ENCODE data around the gene AK1.

Gene AK1

GRCh38 chr9:127828262-127829031 lies 49.0 kb downstream of the AK1 start:
- peak overlapping the region; percentile 64 for H2AFZ ChIP-seq (ENCODE audit: low read depth, low read length)
- H4K8ac ChIP-seq (ENCODE audit: low read length): peak overlapping the region; percentile 91
- peaks cover 33 to 65% of the 10 kb centered on the region in 2 experiments for H3K36me3 ChIP-seq (ENCODE audit: control insufficient read depth in 1 of 2, insufficient read depth in 2 of 2, low read depth in 1 of 2, low read length in 2 of 2)
- 7% methylated on average over 34 of the region's 34 CpGs for WGBS
- peak overlapping the region; percentile 87 for H4K91ac ChIP-seq (ENCODE audit: low read length)
- peak overlapping the region in 1 of 2 experiments; percentile 83 for H3K14ac ChIP-seq (ENCODE audit: low read length in 2 of 2)
- H2BK15ac ChIP-seq (ENCODE audit: low read depth, poor library complexity, severe bottlenecking): peak overlapping the region; percentile 92
- H3K9me3 ChIP-seq (ENCODE audit: control insufficient read depth, low read length): no peaks in the 10 kb centered on the region
- peak overlapping the region; percentile 1 for H3K27ac ChIP-seq (ENCODE audit: low read length, poor library complexity, severe bottlenecking)
- H2BK5ac ChIP-seq (ENCODE audit: low read depth, low read length, poor library complexity, severe bottlenecking): no peak overlapping the region
- peak overlapping the region; percentile 83 for H3K9ac ChIP-seq (ENCODE audit: low read length)
- H2AK5ac ChIP-seq (ENCODE audit: low read length, severe bottlenecking): peak overlapping the region; percentile 79
- peak overlapping the region; percentile 43 to 54 for H3K4me3 ChIP-seq (ENCODE audit: insufficient read depth in 1 of 2, low read depth in 1 of 2, low read length in 2 of 2)
- H3K27me3 ChIP-seq (ENCODE audit: control insufficient read depth in 1 of 2, insufficient read depth in 1 of 2, low read length in 2 of 2): no peaks in the 10 kb centered on the region
- peaks cover 17% of the 10 kb centered on the region for H3K4me1 ChIP-seq (ENCODE audit: control insufficient read depth, insufficient read depth, low read depth, low read length)
- DNase-seq: peak; percentile 87
- H2BK12ac ChIP-seq (ENCODE audit: low read length in 2 of 2): peak overlapping the region; percentile 40 to 65
- H3K23ac ChIP-seq (ENCODE audit: low read length in 2 of 2): peak overlapping the region in 1 of 2 experiments; percentile 16
- peak overlapping the region; percentile 71 for H3K4me2 ChIP-seq (ENCODE audit: low read length, poor library complexity, severe bottlenecking)
- peak overlapping the region; percentile 75 to 78 for H3K4ac ChIP-seq (ENCODE audit: low read depth in 1 of 2, low read length in 2 of 2)
- H3K79me1 ChIP-seq (replicated peaks; ENCODE audit: low read length, poor library complexity, severe bottlenecking): peaks cover 15% of the 10 kb centered on the region
- H3K18ac ChIP-seq (ENCODE audit: low read depth in 1 of 2, low read length in 2 of 2): peak overlapping the region; percentile 85 to 86
- H2BK120ac ChIP-seq (ENCODE audit: low read depth, low read length): peak overlapping the region; percentile 95

GRCh38 chr9:127826253-127826913 lies 51.1 kb downstream of the AK1 start:
- peaks cover 10% of the 10 kb centered on the region for H3K79me1 ChIP-seq (replicated peaks; ENCODE audit: low read length, poor library complexity, severe bottlenecking)
- no peak overlapping the region for H2AK5ac ChIP-seq (ENCODE audit: low read length, severe bottlenecking)
- no peak overlapping the region for H2BK12ac ChIP-seq (ENCODE audit: low read length in 2 of 2)
- no peaks in the 10 kb centered on the region for H3K9me3 ChIP-seq (ENCODE audit: control insufficient read depth, low read length)
- no peak overlapping the region for H2AFZ ChIP-seq (ENCODE audit: low read depth, low read length)
- no peak overlapping the region for H3K4me2 ChIP-seq (ENCODE audit: low read length, poor library complexity, severe bottlenecking)
- H3K27ac ChIP-seq (ENCODE audit: low read length, poor library complexity, severe bottlenecking): no peak overlapping the region
- no peak for DNase-seq
- H3K36me3 ChIP-seq (ENCODE audit: control insufficient read depth in 1 of 2, insufficient read depth in 2 of 2, low read depth in 1 of 2, low read length in 2 of 2): peaks cover 37 to 73% of the 10 kb centered on the region in 2 experiments
- H2BK120ac ChIP-seq (ENCODE audit: low read depth, low read length): no peak overlapping the region
- peak overlapping the region in 1 of 2 experiments; percentile 32 for H3K4ac ChIP-seq (ENCODE audit: low read depth in 1 of 2, low read length in 2 of 2)
- peak overlapping the region; percentile 83 for H3K9ac ChIP-seq (ENCODE audit: low read length)
- H3K18ac ChIP-seq (ENCODE audit: low read depth in 1 of 2, low read length in 2 of 2): peak overlapping the region in 1 of 2 experiments; percentile 18
- H3K23ac ChIP-seq (ENCODE audit: low read length in 2 of 2): no peak overlapping the region
- H4K8ac ChIP-seq (ENCODE audit: low read length): no peak overlapping the region
- peak overlapping the region in 1 of 2 experiments; percentile 41 for H3K14ac ChIP-seq (ENCODE audit: low read length in 2 of 2)
- H2BK5ac ChIP-seq (ENCODE audit: low read depth, low read length, poor library complexity, severe bottlenecking): no peak overlapping the region
- H4K91ac ChIP-seq (ENCODE audit: low read length): no peak overlapping the region
- H3K4me3 ChIP-seq (ENCODE audit: insufficient read depth in 1 of 2, low read depth in 1 of 2, low read length in 2 of 2): no peak overlapping the region
- H3K27me3 ChIP-seq (ENCODE audit: control insufficient read depth in 1 of 2, insufficient read depth in 1 of 2, low read length in 2 of 2): no peaks in the 10 kb centered on the region
- peaks cover 17% of the 10 kb centered on the region for H3K4me1 ChIP-seq (ENCODE audit: control insufficient read depth, insufficient read depth, low read depth, low read length)
- 91% methylated on average over 6 of the region's 7 CpGs for WGBS
- no peak overlapping the region for H2BK15ac ChIP-seq (ENCODE audit: low read depth, poor library complexity, severe bottlenecking)

- H4K8ac ChIP-seq (ENCODE audit: low read length): peak overlapping the region; percentile 93
- H2BK5ac ChIP-seq (ENCODE audit: low read depth, low read length, poor library complexity, severe bottlenecking): no peak overlapping the region
- no peaks in the 10 kb centered on the region for H3K27me3 ChIP-seq (ENCODE audit: control insufficient read depth in 1 of 2, insufficient read depth in 1 of 2, low read length in 2 of 2)
- peaks cover 10% of the 10 kb centered on the region for H3K79me1 ChIP-seq (replicated peaks; ENCODE audit: low read length, poor library complexity, severe bottlenecking)
- no peak overlapping the region for H3K4me3 ChIP-seq (ENCODE audit: insufficient read depth in 1 of 2, low read depth in 1 of 2, low read length in 2 of 2)
- no peak overlapping the region for H3K4ac ChIP-seq (ENCODE audit: low read depth in 1 of 2, low read length in 2 of 2)
- no peak overlapping the region for H2BK15ac ChIP-seq (ENCODE audit: low read depth, poor library complexity, severe bottlenecking)
- no peak overlapping the region for H3K23ac ChIP-seq (ENCODE audit: low read length in 2 of 2)
- 58% methylated on average over 31 of the region's 42 CpGs for WGBS
- H4K91ac ChIP-seq (ENCODE audit: low read length): peak overlapping the region; percentile 14
- H3K4me1 ChIP-seq (ENCODE audit: control insufficient read depth, insufficient read depth, low read depth, low read length): peaks cover 16% of the 10 kb centered on the region
- no peak overlapping the region for H3K9ac ChIP-seq (ENCODE audit: low read length)
- DNase-seq: no peak
- H2AK5ac ChIP-seq (ENCODE audit: low read length, severe bottlenecking): no peak overlapping the region
- no peak overlapping the region for H2BK12ac ChIP-seq (ENCODE audit: low read length in 2 of 2)
- H3K18ac ChIP-seq (ENCODE audit: low read depth in 1 of 2, low read length in 2 of 2): peak overlapping the region; percentile 30 to 71
- H2BK120ac ChIP-seq (ENCODE audit: low read depth, low read length): no peak overlapping the region
- H3K4me2 ChIP-seq (ENCODE audit: low read length, poor library complexity, severe bottlenecking): no peak overlapping the region
- H2AFZ ChIP-seq (ENCODE audit: low read depth, low read length): no peak overlapping the region
- peak overlapping the region in 1 of 2 experiments; percentile 68 for H3K14ac ChIP-seq (ENCODE audit: low read length in 2 of 2)
- H3K9me3 ChIP-seq (ENCODE audit: control insufficient read depth, low read length): no peaks in the 10 kb centered on the region
- H3K36me3 ChIP-seq (ENCODE audit: control insufficient read depth in 1 of 2, insufficient read depth in 2 of 2, low read depth in 1 of 2, low read length in 2 of 2): peaks cover 43 to 75% of the 10 kb centered on the region in 2 experiments
- no peak overlapping the region for H3K27ac ChIP-seq (ENCODE audit: low read length, poor library complexity, severe bottlenecking)
Measured at GRCh38 chr9:127825319-127826051, 52.0 kb downstream of the AK1 start.

Data from mesenchymal stem cell (in vitro differentiated cells and primary cell).